ENCODE results near the gene RARS1. TPM values are rescaled to one million over a fixed set of nuclear protein-coding genes. Genes with fewer than 3 reads are reported as not detected.
"Not testable (repeated sequence)": the region's sequence is repeated elsewhere in the genome, so short reads cannot be mapped to it uniquely, and the experiment has no call there.

The RARS1 gene
- total RNA-seq, 1 donor from 2014 or later: 24.5 TPM

- peak overlapping the region; percentile 39 to 66 for H3K4me3 ChIP-seq
- no peak overlapping the region for H3K27ac ChIP-seq
- H3K27me3 ChIP-seq: peaks cover 4% of the 10 kb centered on the region
- no peak for DNase-seq (ENCODE audit: low spot score in 2 of 2)
- TF ChIP-seq CTCF (IDR thresholded peaks at IDR 0.05): no peak
- H3K9me3 ChIP-seq: no peaks in the 10 kb centered on the region
- intact Hi-C loops (cut with DNase I): no loop called here
- no peaks in the 10 kb centered on the region for H3K4me1 ChIP-seq
- H3K36me3 ChIP-seq: no peaks in the 10 kb centered on the region
Measured at GRCh38 chr5:168529374-168530234, 43.3 kb downstream of the RARS1 start.

- H3K27me3 ChIP-seq: peaks cover 4% of the 10 kb centered on the region
Measured at GRCh38 chr5:168530621-168531150, 44.4 kb downstream of the RARS1 start.

GRCh38 chr5:168531191-168531590 is 44.9 kb downstream of the RARS1 start:
- TF ChIP-seq CTCF (IDR thresholded peaks at IDR 0.05): no peak
- intact Hi-C loops (cut with DNase I): no loop called here
- no peak for DNase-seq (ENCODE audit: low spot score in 2 of 2)
- H3K4me3 ChIP-seq: no peak overlapping the region
- H3K27me3 ChIP-seq: peaks cover 4% of the 10 kb centered on the region
- H3K36me3 ChIP-seq: no peaks in the 10 kb centered on the region
- H3K27ac ChIP-seq: no peak overlapping the region
- no peaks in the 10 kb centered on the region for H3K9me3 ChIP-seq
- H3K4me1 ChIP-seq: no peaks in the 10 kb centered on the region

More at GRCh38 chr5:168530621-168531150, 44.4 kb downstream of the RARS1 start:
- no peak for TF ChIP-seq CTCF (IDR thresholded peaks at IDR 0.05)
- intact Hi-C loops (cut with DNase I): no loop called here
- no peaks in the 10 kb centered on the region for H3K4me1 ChIP-seq
- H3K4me3 ChIP-seq: no peak overlapping the region
- H3K27ac ChIP-seq: no peak overlapping the region
- H3K9me3 ChIP-seq: no peaks in the 10 kb centered on the region
- DNase-seq (ENCODE audit: low spot score in 2 of 2): no peak
- no peaks in the 10 kb centered on the region for H3K36me3 ChIP-seq

- no peak overlapping the region for H3K27ac ChIP-seq
- intact Hi-C loops (cut with DNase I): no loop called here
- H3K4me3 ChIP-seq: no peak overlapping the region
- peaks cover 4% of the 10 kb centered on the region for H3K27me3 ChIP-seq
- no peaks in the 10 kb centered on the region for H3K4me1 ChIP-seq
- H3K9me3 ChIP-seq: no peaks in the 10 kb centered on the region
- H3K36me3 ChIP-seq: no peaks in the 10 kb centered on the region
- no peak for DNase-seq (ENCODE audit: low spot score in 2 of 2)
- no peak for TF ChIP-seq CTCF (IDR thresholded peaks at IDR 0.05)
Measured at GRCh38 chr5:168531987-168532864, 46.0 kb downstream of the RARS1 start.

GRCh38 chr5:168534351-168534750 is 48.1 kb downstream of the RARS1 start:
- H3K36me3 ChIP-seq; H3K9me3 ChIP-seq; H3K27me3 ChIP-seq; DNase-seq (ENCODE audit: low spot score in 2 of 2); H3K27ac ChIP-seq; H3K4me3 ChIP-seq; intact Hi-C loops (cut with DNase I); H3K4me1 ChIP-seq: not testable (repeated sequence)

Measured in ascending aorta (tissue), 2 donors.